BE2C (cell line): Measurements from ENCODE around the gene FBXO41.
"Not testable (repeated sequence)": the region's sequence is repeated elsewhere in the genome, so short reads cannot be mapped to it uniquely, and the experiment has no call there.

Source experiments
- DNase-seq: peaks from one replicate; pipeline ENCODE4 v3.0.0-alpha.2; 2020
- H3K27me3 ChIP-seq: fragments of 250-450 bp; sonication (Bioruptor Pico); 2 replicates; pipeline ENCODE4 v1.5.1; 2020; ENCODE audit warnings: mild to moderate bottlenecking
- H3K36me3 ChIP-seq: fragments of 250-450 bp; sonication (Bioruptor Pico); 2 replicates; pipeline ENCODE4 v1.5.1; 2020; ENCODE audit warnings: mild to moderate bottlenecking
- H3K4me1 ChIP-seq: fragments of 250-450 bp; sonication (Bioruptor Pico); 2 replicates; pipeline ENCODE4 v1.5.1; 2020
- H3K4me3 ChIP-seq: 2 replicates; pipeline ENCODE4 v1.5.1; 2011; ENCODE audit warnings: low read depth, low read length
- H3K9me3 ChIP-seq: fragments of 250-450 bp; sonication (Bioruptor Pico); 2 replicates; pipeline ENCODE4 v1.5.1; 2020
- TF ChIP-seq, protein P1 (sequence below): IDR thresholded peaks from 2 replicates; pipeline ENCODE4 v1.5.1; 2012; ENCODE audit warnings: mild to moderate bottlenecking, low read depth, low read length

FBXO41 gene

DNA sequence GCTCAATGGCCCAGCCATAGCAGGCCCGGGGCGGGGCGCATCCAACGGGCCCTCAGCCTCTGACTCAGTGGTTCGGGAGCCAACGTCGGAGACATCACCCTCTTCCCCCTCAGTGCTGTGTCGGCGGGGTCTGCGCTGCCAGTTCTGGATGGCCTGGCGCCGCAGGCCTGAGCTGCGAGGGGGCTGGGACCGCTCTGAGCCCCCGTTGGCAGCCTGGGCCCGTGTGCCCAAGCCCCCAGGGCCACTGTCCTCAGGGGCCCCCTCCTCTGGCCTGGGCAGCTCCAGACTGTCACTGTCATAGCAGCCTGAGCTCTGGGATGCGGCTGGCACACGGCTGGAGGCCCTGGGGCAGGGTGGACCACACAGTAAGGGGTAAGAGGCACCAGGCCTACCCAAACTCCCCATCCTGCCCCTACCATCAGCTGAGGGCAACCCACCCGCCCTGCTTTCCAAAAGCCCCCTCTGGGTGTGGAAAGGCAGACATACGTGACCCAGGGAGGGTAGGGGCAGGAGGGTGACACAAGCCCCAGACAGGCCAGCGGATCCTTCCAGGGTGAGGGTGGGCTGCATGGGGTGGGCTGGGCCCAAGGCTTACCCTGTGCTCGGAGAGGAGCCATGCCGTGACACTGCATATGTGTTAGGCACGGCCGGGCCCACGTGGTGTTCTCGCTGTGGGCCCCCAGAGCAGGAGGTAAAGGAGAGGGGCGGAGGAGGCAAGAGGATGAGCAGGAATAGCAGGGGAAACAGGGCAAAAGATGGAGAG, 18.8 kb downstream of the FBXO41 start:
- Histone ChIP-seq H3K4me3 (no peak overlapping the region), H3K36me3 (no peaks in the 10 kb centered on the region), H3K27me3 (no peaks in the 10 kb centered on the region), H3K4me1 (no peaks in the 10 kb centered on the region), H3K9me3 (no peaks in the 10 kb centered on the region)
- no peak for DNase-seq
- TF ChIP-seq, protein P1, sequence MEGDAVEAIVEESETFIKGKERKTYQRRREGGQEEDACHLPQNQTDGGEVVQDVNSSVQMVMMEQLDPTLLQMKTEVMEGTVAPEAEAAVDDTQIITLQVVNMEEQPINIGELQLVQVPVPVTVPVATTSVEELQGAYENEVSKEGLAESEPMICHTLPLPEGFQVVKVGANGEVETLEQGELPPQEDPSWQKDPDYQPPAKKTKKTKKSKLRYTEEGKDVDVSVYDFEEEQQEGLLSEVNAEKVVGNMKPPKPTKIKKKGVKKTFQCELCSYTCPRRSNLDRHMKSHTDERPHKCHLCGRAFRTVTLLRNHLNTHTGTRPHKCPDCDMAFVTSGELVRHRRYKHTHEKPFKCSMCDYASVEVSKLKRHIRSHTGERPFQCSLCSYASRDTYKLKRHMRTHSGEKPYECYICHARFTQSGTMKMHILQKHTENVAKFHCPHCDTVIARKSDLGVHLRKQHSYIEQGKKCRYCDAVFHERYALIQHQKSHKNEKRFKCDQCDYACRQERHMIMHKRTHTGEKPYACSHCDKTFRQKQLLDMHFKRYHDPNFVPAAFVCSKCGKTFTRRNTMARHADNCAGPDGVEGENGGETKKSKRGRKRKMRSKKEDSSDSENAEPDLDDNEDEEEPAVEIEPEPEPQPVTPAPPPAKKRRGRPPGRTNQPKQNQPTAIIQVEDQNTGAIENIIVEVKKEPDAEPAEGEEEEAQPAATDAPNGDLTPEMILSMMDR, result no peak

DNA sequence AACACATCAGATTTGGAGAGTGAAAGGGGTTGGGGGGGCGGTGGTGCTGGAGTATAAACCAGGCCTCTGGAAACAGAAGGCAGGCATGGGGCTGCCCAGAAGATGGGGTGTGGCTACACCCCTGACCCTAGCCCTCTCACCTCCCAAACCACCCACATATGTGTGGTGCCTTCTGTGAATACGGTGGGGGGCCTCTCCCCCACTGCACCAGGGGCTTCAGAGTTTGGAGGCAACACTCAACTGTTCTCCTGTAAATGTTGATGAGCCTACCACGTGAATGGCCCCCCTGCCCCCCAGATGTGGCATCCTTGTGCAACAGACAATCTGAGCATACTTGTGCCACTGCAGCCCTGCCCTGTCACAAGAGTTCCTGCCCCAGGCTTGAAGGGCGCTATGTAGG, 19.5 kb downstream of the FBXO41 start:
- no peaks in the 10 kb centered on the region for H3K27me3 ChIP-seq
- H3K4me3 ChIP-seq, result no peak overlapping the region
- H3K4me1 ChIP-seq, result no peaks in the 10 kb centered on the region
- H3K36me3 ChIP-seq, result no peaks in the 10 kb centered on the region
- H3K9me3 ChIP-seq, result no peaks in the 10 kb centered on the region
- TF ChIP-seq, protein P1, result no peak
- no peak for DNase-seq

DNA sequence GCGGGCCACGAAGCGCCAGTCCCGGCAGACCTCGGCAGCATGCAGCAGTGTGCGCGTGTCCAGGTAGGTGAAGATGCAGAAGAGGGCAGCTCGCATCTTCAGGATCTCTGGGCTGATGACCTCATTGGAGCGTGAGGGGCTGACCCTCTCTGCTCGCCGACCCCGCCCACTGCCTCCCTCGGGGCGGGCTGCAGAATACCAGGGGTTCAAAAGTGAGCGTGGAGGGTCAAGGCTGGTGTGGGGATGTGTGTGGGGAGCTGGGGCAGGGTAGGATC, 20.0 kb downstream of the FBXO41 start:
- Histone ChIP-seq H3K4me3 (no peak overlapping the region), H3K36me3 (no peaks in the 10 kb centered on the region), H3K27me3 (no peaks in the 10 kb centered on the region), H3K4me1 (no peaks in the 10 kb centered on the region), H3K9me3 (no peaks in the 10 kb centered on the region)
- DNase-seq, result no peak
- TF ChIP-seq, protein P1, result no peak

DNA sequence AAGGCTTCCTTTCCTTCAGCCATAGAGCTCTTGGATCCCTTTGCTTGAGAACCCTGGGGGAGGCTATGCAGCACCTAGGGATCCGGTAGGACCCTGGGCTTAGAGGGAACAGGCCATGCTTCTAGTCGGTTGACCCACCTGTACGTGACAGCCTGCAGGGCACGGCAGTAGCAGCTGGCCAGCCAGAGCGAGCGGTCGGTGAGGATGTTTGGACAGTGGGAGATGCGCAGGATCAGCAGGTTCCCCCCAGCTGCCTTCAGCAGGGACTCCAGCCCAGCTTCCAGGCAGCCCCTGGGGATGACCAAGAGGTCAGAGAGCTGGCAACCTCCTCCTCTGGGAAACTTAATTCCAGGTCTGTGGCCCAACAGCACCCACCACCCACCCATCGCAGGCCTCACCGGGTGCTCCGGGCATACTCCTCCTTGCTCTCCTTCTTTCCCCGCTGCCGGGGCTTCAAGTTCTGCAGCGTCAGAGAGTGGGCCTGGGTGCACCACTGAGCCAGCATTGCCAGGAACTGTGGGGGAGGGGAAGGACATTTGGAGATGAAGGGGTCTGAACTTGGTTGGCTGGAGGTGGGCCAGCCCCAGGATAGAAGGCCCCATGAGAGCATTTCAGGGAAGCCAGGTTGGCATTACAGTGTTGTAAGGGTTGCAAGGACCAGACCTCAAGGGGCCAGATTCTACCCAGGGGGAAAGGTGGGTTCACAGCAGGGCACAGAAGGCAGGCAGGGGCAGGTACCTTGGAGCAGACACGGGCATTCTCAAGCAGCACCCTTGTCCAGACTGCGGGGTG, 20.5 kb downstream of the FBXO41 start:
- H3K4me3 ChIP-seq, result no peak overlapping the region
- no peaks in the 10 kb centered on the region for H3K36me3 ChIP-seq
- H3K4me1 ChIP-seq, result no peaks in the 10 kb centered on the region
- no peaks in the 10 kb centered on the region for H3K27me3 ChIP-seq
- DNase-seq, result no peak
- TF ChIP-seq, protein P1, result no peak
- H3K9me3 ChIP-seq, result no peaks in the 10 kb centered on the region

DNA sequence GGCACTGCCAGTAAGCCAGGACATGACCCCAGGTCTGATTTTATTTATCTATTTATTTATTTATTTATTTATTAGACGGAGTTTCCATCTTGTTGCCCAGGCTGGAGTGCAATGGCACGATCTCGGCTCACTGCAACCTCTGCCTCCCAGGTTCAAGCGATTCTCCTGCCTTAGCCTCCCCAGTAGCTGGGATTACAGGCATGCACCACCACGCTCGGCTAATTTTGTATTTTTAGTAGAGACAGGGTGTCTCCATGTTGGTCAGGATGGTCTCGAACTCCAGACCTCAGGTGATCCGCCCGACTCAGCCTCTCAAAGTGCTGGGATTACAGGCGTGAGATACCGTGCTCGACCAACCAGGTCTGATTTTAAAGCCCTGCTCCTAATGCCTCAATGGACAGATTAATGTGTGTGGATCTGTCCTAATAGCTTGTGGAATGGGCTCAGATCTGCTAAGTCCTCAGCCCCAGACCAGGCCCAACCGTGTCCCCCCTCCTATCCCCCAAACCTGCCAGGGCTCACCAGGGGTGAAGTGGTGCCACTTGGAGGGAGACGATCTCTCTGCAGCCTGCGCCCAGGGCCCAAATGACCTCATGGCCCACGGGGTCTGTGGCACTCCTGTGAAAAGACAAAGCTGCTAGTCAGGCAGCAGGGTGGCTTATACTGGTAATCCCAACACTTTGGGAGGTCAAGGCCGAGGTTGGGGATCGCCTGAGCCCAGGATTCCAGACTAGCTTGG, 21.4 kb downstream of the FBXO41 start:
- not testable (repeated sequence) for H3K27me3 ChIP-seq, DNase-seq, H3K4me3 ChIP-seq, H3K36me3 ChIP-seq, H3K9me3 ChIP-seq, H3K4me1 ChIP-seq

DNA sequence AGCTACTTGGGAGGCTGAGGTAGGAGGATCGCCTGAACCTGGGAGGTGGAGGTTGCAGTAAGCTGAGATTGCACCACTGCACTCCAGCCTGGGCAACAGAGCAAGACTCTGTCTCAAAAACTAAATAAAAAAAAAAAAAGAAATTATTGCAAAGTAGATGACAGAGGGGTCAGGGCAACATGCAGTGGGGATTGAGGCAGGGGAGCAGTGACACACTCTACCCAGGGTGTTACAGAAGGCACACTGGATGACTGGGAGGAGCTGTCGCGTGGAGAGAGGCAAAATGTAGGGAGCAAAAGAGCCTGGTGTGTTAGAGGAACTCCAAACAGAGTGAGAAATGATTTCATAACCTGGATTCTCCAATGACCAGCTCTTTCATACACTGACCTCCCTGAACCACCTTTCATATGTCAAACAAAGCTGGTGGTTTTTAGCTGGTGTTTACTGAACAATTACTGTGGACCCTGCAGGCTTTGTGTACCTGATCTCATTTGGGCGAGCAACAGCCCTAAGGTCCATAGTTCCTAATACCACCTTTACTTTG, 22.1 kb downstream of the FBXO41 start:
- Histone ChIP-seq H3K9me3 (no peaks in the 10 kb centered on the region), H3K36me3 (no peaks in the 10 kb centered on the region), H3K4me3 (no peak overlapping the region), H3K4me1 (no peaks in the 10 kb centered on the region), H3K27me3 (no peaks in the 10 kb centered on the region)
- TF ChIP-seq, protein P1, result no peak
- DNase-seq, result no peak
